GM23338 (cell line): ENCODE results near the gene MAN2A2. TPM values are rescaled to one million over a fixed set of nuclear protein-coding genes. Genes with fewer than 3 reads are reported as not detected.
"Not testable (repeated sequence)": the region's sequence is repeated elsewhere in the genome, so short reads cannot be mapped to it uniquely, and the experiment has no call there.

Experiments
- ATAC-seq: fragments of 200-7000 bp; cut with Tn5 transposase; 3 replicates; pipeline ENCODE4 v1.9.1; 2020
- DNase-seq: peaks from one replicate; pipeline ENCODE4 v3.0.0-alpha.2; 2015; ENCODE audit warnings: low spot score
- H2AFZ ChIP-seq: fragments of 200-600 bp; sonication (generic); 2 replicates; pipeline ENCODE4 v1.8.0; 2016; ENCODE audit warnings: antibody characterized with exemption, mild to moderate bottlenecking, moderate library complexity
- H3F3A ChIP-seq: fragments of 200-600 bp; sonication (generic); replicated peaks from 2 replicates; pipeline ENCODE4 v1.8.0; 2017; ENCODE audit warnings: antibody characterized with exemption, mixed run types, low read depth
- H3K27ac ChIP-seq: fragments of 200-600 bp; sonication (generic); 2 replicates; pipeline ENCODE4 v1.6.1; 2016; ENCODE audit warnings: low read depth
- H3K27me3 ChIP-seq: fragments of 200-600 bp; sonication (generic); 2 replicates; pipeline ENCODE4 v1.8.0; 2016; ENCODE audit warnings: mild to moderate bottlenecking, mixed run types, moderate library complexity; ENCODE audit not compliant: insufficient read depth
- H3K36me3 ChIP-seq: fragments of 200-600 bp; sonication (generic); 2 replicates; pipeline ENCODE4 v1.8.0; 2016; ENCODE audit warnings: mild to moderate bottlenecking; ENCODE audit not compliant: insufficient read depth
- H3K4me1 ChIP-seq: fragments of 200-600 bp; sonication (generic); 2 replicates; pipeline ENCODE4 v1.8.0; 2016; ENCODE audit warnings: mild to moderate bottlenecking, moderate library complexity; ENCODE audit not compliant: insufficient read depth
- H3K4me2 ChIP-seq: fragments of 200-600 bp; sonication (generic); 2 replicates; pipeline ENCODE4 v1.7.1; 2017; ENCODE audit warnings: mixed run types
- H3K4me3 ChIP-seq: fragments of 200-600 bp; sonication (generic); 2 replicates; pipeline ENCODE4 v1.6.1; 2016; ENCODE audit warnings: mixed run types
- H3K79me2 ChIP-seq: fragments of 200-600 bp; sonication (generic); replicated peaks from 2 replicates; pipeline ENCODE4 v1.8.0; 2017; ENCODE audit warnings: mild to moderate bottlenecking; ENCODE audit not compliant: insufficient read depth
- H3K9me2 ChIP-seq: fragments of 200-600 bp; sonication (generic); 2 replicates; pipeline ENCODE4 v1.8.0; 2017; ENCODE audit not compliant: insufficient read depth
- H4K20me1 ChIP-seq: fragments of 200-600 bp; sonication (generic); replicated peaks from 2 replicates; pipeline ENCODE4 v1.8.0; 2017; ENCODE audit warnings: mild to moderate bottlenecking; ENCODE audit not compliant: insufficient read depth
- H3K27ac Mint-ChIP-seq: 2 replicates; pipeline ENCODE4 v1.8.0; 2020; ENCODE audit warnings: inconsistent platforms, mild to moderate bottlenecking, moderate library complexity, mixed read lengths
- H3K27me3 Mint-ChIP-seq: 3 replicates; pipeline ENCODE4 v1.8.0; 2022; ENCODE audit warnings: low read depth, mild to moderate bottlenecking, moderate library complexity, mixed read lengths, inconsistent platforms; ENCODE audit not compliant: insufficient read depth, poor library complexity
- H3K36me3 Mint-ChIP-seq: 3 replicates; pipeline ENCODE4 v1.8.0; 2021; ENCODE audit warnings: low read depth, mild to moderate bottlenecking, inconsistent platforms, moderate library complexity, mixed read lengths
- H3K4me1 Mint-ChIP-seq: 3 replicates; pipeline ENCODE4 v1.8.0; 2020; ENCODE audit warnings: mild to moderate bottlenecking, inconsistent platforms, mixed read lengths
- H3K4me3 Mint-ChIP-seq: 3 replicates; pipeline ENCODE4 v1.8.0; 2021; ENCODE audit warnings: moderate library complexity, mild to moderate bottlenecking, inconsistent platforms, mixed read lengths
- H3K9me3 Mint-ChIP-seq: 3 replicates; pipeline ENCODE4 v1.8.0; 2020; ENCODE audit warnings: moderate library complexity, mild to moderate bottlenecking, inconsistent platforms, mixed read lengths
- CTCF ChIP-seq, 2 experiments: fragments of 200-600 bp in 1 of 2; sonication (generic) in 1 of 2; conservative IDR thresholded peaks; 2 replicates each; pipeline versions ENCODE4 v1.5.1 to v1.6.1; 2016 to 2017; ENCODE audit warnings: antibody characterized with exemption in 2 of 2, low read depth in 2 of 2, mild to moderate bottlenecking in 2 of 2, moderate library complexity in 1 of 2
- ETS1 ChIP-seq: IDR thresholded peaks from 2 replicates; pipeline ENCODE4 v1.6.1; 2016; ENCODE audit warnings: antibody characterized with exemption
- ZNF331 ChIP-seq: fragments of 250-450 bp; sonication (Bioruptor Pico); IDR thresholded peaks from 2 replicates; pipeline ENCODE4 v1.5.0; 2020; ENCODE audit warnings: low read depth, mild to moderate bottlenecking, moderate library complexity
- polyA plus RNA-seq: library from polyadenylated mRNA; unstranded; fragments of >200 nt; fragmentation: Nextera tagmentation; extraction: Ambion mirVana; gene quantifications from 2 replicates; pipeline ENCODE4 v1.2.1, GENCODE V29; 2016
- total RNA-seq: library from RNA; depleted of rRNA; stranded (reverse); fragments of >200 nt; shearing (Covaris generic); gene quantifications from 2 replicates; pipeline ENCODE4 v1.2.3, GENCODE V29; 2014

The MAN2A2 gene
- total and polyA plus RNA-seq, 2 experiments from 2014 or later: 8.2 to 17.1 TPM

DNA sequence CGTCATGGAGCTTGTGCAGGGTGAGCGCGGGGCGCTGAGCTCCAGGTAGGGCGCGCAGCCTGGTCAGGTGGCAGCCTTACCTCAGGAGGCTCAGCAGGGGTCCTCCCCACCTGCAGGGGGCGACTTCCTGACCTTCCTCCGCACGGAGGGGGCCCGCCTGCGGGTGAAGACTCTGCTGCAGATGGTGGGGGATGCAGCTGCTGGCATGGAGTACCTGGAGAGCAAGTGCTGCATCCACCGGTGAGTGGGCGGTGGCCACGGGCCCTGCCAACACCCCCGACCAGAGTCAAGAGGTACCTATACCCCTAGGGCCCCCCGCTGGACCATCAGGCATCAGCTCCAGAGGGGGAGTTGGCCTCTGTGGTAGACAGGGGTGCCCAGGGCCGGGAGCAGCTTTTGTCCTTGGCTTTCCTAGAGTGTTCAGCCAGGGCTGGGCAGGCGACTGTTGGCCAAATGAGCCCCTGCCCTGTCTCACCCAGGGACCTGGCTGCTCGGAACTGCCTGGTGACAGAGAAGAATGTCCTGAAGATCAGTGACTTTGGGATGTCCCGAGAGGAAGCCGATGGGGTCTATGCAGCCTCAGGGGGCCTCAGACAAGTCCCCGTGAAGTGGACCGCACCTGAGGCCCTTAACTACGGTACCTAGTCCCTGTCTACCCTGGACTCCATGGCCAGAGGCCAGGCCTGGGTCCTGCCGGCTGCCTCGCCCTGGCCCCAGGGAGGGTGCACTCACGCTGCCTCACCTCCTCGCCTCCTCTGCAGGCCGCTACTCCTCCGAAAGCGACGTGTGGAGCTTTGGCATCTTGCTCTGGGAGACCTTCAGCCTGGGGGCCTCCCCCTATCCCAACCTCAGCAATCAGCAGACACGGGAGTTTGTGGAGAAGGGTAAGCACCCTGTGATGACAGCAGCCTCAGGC is 9.7 kb upstream of the MAN2A2 start:
- DNase-seq: peak; percentile 17
- H3K9me3 Mint-ChIP-seq: no peaks in the 10 kb centered on the region
- peaks cover 8% of the 10 kb centered on the region for H3K36me3 Mint-ChIP-seq
- no peaks in the 10 kb centered on the region for H4K20me1 ChIP-seq
- H3K27ac Mint-ChIP-seq: no peak overlapping the region
- no peak overlapping the region for H3K27ac ChIP-seq
- H3F3A ChIP-seq: no peaks in the 10 kb centered on the region
- H3K4me1 ChIP-seq: no peaks in the 10 kb centered on the region
- no peaks in the 10 kb centered on the region for H3K79me2 ChIP-seq
- H3K4me2 ChIP-seq: no peak overlapping the region
- H2AFZ ChIP-seq: no peak overlapping the region
- TF ChIP-seq ZNF331 (CRISPR knock-in tag) (no peak), CTCF (conservative IDR thresholded peaks at IDR 0.05; ENCODE audit: low read depth in 2 of 2) (peak; percentile 11 to 54; a peak in 2 of 4 replicates)
- ATAC-seq: no peak; the same call in 2 of the 3 replicates
- no peaks in the 10 kb centered on the region for H3K27me3 ChIP-seq
- H3K9me2 ChIP-seq: no peaks in the 10 kb centered on the region
- H3K27me3 Mint-ChIP-seq: peaks cover 16% of the 10 kb centered on the region
- H3K36me3 ChIP-seq: no peaks in the 10 kb centered on the region
- peaks cover 5% of the 10 kb centered on the region; the same call in 1 of the 3 replicates for H3K4me1 Mint-ChIP-seq
- no peak overlapping the region for H3K4me3 Mint-ChIP-seq
- H3K4me3 ChIP-seq: no peak overlapping the region

DNA sequence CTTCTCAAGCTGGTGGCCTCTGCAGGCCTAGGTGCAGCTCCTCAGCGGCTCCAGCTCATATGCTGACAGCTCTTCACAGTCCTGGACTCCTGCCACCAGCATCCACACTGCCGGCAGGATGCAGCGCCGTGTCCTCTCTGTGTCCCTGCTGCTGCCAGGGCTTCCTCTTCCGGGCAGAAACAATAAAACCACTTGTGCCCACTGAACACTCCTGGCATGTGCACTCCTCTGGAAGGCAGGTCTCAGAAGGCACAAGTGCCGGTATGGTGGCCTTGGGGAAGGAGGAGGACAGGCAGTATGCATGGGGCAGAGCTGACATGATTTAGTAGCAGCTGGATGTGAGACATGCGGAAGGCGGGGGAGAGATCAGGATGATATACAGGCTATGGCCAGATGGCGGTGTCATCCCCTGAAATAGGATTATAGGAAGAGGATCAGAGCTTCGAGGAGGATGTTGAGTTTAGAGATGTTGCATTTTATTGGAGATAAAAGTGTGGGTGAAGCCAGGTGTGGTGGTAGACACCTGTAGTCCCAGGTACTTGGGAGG is 7.5 kb upstream of the MAN2A2 start:
- Mint-ChIP-seq H3K9me3 (no peaks in the 10 kb centered on the region), H3K27ac (no peak overlapping the region), H3K4me1 (no peaks in the 10 kb centered on the region), H3K27me3 (peaks cover 16% of the 10 kb centered on the region), H3K36me3 (peaks cover 8% of the 10 kb centered on the region), H3K4me3 (no peak overlapping the region)
- ATAC-seq: peak; percentile 59
- Histone ChIP-seq H4K20me1 (no peaks in the 10 kb centered on the region), H3K27me3 (no peaks in the 10 kb centered on the region), H2AFZ (no peak overlapping the region), H3K9me2 (no peaks in the 10 kb centered on the region), H3F3A (no peaks in the 10 kb centered on the region), H3K36me3 (no peaks in the 10 kb centered on the region), H3K4me3 (no peak overlapping the region), H3K4me2 (no peak overlapping the region), H3K27ac (no peak overlapping the region), H3K79me2 (no peaks in the 10 kb centered on the region), H3K4me1 (no peaks in the 10 kb centered on the region)
- TF ChIP-seq CTCF (conservative IDR thresholded peaks at IDR 0.05; ENCODE audit: low read depth in 2 of 2) (peak; percentile 21 to 43; a peak in 3 of 4 replicates), ETS1 (no peak)
- peak; percentile 71 for DNase-seq

GRCh38 chr15:90897131-90897655 is 5.9 kb upstream of the MAN2A2 start:
- H3K27ac ChIP-seq, H3K27ac Mint-ChIP-seq, H3F3A ChIP-seq, H3K9me2 ChIP-seq, ATAC-seq, H3K4me3 ChIP-seq, DNase-seq, H3K36me3 Mint-ChIP-seq, H3K27me3 ChIP-seq, H2AFZ ChIP-seq, H4K20me1 ChIP-seq, H3K9me3 Mint-ChIP-seq, H3K4me2 ChIP-seq, H3K36me3 ChIP-seq, H3K79me2 ChIP-seq, H3K4me3 Mint-ChIP-seq, H3K4me1 ChIP-seq: not testable (repeated sequence)
- Mint-ChIP-seq H3K4me1 (peaks cover 12% of the 10 kb centered on the region), H3K27me3 (peaks cover 14% of the 10 kb centered on the region)
